ENCODE results near the gene KRTAP4-12. TPM values are rescaled to one million over a fixed set of nuclear protein-coding genes. Genes with fewer than 3 reads are reported as not detected.

Gene KRTAP4-12
- not detected in 2 replicates for total RNA-seq

DNA sequence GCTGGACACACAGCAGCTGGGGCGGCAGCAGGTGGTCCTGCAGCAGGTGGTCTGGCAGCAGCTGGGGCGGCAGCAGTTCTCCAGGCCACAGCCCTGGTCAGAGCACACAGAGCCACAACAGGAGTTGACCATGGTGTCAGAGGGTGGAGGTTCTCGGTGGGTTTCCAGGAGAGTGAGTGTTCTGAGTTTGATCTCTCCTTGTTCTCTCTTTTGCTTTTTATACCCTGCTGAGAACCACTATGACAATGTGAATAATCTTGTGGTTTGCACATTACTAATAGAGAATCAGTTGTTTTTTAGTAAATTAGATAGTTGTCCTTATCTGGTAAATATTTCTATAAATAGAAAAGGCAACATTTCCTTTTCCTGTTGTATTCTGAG is at the start of gene KRTAP4-12:
Gene KRTAP4-12 (minus strand): TSS at position 192 of the 381 bp plus-strand sequence. CDS start 60 bp downstream, at position 132.

DNA sequence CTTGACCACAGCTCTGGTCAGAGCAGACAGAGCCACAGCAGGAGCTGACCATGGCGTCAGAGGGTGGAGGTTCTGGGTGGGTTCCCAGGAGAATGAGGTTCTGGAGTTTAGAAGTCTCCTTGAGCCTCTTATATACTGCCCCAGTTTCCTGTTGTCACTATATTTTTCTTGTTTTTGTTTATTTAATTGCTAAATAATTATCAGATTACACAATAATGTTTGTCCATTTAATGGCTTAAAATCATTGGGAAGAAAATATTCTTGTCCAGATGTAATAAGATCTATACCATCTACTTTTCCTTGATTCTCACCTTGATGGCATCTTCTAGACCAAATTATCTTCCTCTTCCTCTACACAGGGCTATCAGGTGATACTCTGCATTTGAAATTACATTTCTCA is 44.1 kb upstream of the KRTAP4-12 start, which contains the start of gene KRTAP4-3:
Gene KRTAP4-3 (minus strand): TSS at position 101 of the 400 bp plus-strand sequence. CDS start 49 bp downstream, at position 52.

GRCh38 chr17:41160648-41161047 is 36.7 kb upstream of the KRTAP4-12 start, which contains the start of gene KRTAP4-4:
Gene KRTAP4-4 (minus strand): TSS chr17:41160748. CDS start chr17:41160691, 57 bp downstream.

GRCh38 chr17:41149652-41149985 is 25.6 kb upstream of the KRTAP4-12 start, which contains the start of gene KRTAP4-5:
Gene KRTAP4-5 (minus strand): TSS chr17:41149825. CDS start chr17:41149767, 58 bp downstream.

GRCh38 chr17:41140360-41141131 is 16.6 kb upstream of the KRTAP4-12 start, which contains the start of gene KRTAP4-6:
Gene KRTAP4-6 (minus strand): TSS chr17:41140544. CDS start chr17:41140487, 57 bp downstream.

DNA sequence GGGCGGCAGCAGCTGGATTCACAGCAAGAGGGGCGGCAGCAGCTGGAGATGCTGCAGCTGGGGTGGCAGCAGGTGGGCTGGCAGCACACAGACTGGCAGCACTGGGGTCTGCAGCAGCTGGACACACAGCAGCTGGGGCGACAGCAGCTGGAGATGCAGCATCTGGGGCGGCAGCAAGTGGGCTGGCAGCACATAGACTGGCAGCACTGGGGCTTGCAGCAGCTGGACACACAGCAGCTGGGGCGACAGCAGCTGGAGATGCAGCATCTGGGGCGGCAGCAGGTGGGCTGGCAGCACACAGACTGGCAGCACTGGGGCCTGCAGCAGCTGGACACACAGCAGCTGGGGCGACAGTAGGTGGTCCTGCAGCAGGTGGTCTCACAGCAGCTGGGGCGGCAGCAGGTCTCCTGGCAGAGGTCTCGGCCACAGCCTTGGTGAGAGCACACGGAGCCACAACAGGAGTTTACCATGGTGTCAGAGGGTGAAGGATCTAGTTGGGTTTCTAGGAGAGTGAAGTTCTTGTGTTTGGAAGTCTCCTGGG is 6.1 kb downstream of the KRTAP4-12 start, which contains the start of gene KRTAP4-11:
Gene KRTAP4-11 (minus strand): TSS at position 528 of the 541 bp plus-strand sequence. CDS start 58 bp downstream, at position 470.

DNA sequence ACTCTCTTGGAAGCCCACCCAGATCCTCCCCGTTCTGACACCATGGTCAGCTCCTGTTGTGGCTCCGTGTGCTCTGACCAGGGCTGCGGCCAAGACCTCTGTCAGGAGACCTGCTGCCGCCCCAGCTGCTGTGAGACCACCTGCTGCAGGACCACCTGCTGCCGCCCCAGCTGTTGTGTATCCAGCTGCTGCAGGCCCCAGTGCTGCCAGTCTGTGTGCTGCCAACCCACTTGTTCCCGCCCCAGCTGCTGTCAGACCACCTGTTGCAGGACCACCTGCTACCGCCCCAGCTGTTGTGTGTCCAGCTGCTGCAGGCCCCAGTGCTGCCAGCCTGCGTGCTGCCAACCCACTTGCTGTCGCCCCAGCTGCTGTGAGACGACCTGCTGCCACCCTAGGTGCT is 18.6 kb downstream of the KRTAP4-12 start, which contains the start of gene KRTAP4-9:
Gene KRTAP4-9 (plus strand): TSS at position 43 of the 400 bp plus-strand sequence. CDS start 0 bp downstream, at position 43.

GRCh38 chr17:41101586-41102259 is 22.3 kb downstream of the KRTAP4-12 start, which contains the start of gene KRTAP4-16:
Gene KRTAP4-16 (minus strand): TSS chr17:41102209. CDS start chr17:41102209, 0 bp downstream.

GRCh38 chr17:41098042-41098441 is 25.9 kb downstream of the KRTAP4-12 start, which contains the start of gene KRTAP4-8:
Gene KRTAP4-8 (minus strand): TSS chr17:41098142. CDS start chr17:41098084, 58 bp downstream.

GRCh38 chr17:41084100-41084856 is 39.7 kb downstream of the KRTAP4-12 start, which contains the start of gene KRTAP4-7:
Gene KRTAP4-7 (plus strand): TSS chr17:41084150. CDS start chr17:41084207, 57 bp downstream.

Other genes starting within 250 kb of the KRTAP4-12 start
- not detected in 2 replicates for gene KRT20, start 238.9 kb downstream of the KRTAP4-12 start, total RNA-seq
- 35.7 and 36.8 TPM in 2 replicates for gene KRT23, start 186.5 kb downstream of the KRTAP4-12 start, total RNA-seq
- not detected in 2 replicates for gene KRT39, start 157.2 kb downstream of the KRTAP4-12 start, total RNA-seq
- gene KRT40, start 139.9 kb downstream of the KRTAP4-12 start, total RNA-seq = 0.07 TPM in 1 of 2 replicates, not detected in the other
- not detected in 2 replicates for gene KRTAP3-3, start 130.0 kb downstream of the KRTAP4-12 start, total RNA-seq
- gene KRTAP3-2, start 124.3 kb downstream of the KRTAP4-12 start, total RNA-seq = not detected in 2 replicates
- not detected in 2 replicates for gene KRTAP3-1, start 115.1 kb downstream of the KRTAP4-12 start, total RNA-seq
- gene KRTAP1-5, start 97.0 kb downstream of the KRTAP4-12 start, total RNA-seq = not detected in 2 replicates
- gene KRTAP1-4, start 94.0 kb downstream of the KRTAP4-12 start, total RNA-seq = not detected in 2 replicates
- gene KRTAP1-3, start 89.3 kb downstream of the KRTAP4-12 start, total RNA-seq = not detected in 2 replicates
- not detected in 2 replicates for gene KRTAP1-1, start 82.7 kb downstream of the KRTAP4-12 start, total RNA-seq
- not detected in 2 replicates for gene KRTAP2-1, start 76.9 kb downstream of the KRTAP4-12 start, total RNA-seq
- not detected in 2 replicates for gene KRTAP2-2, start 69.0 kb downstream of the KRTAP4-12 start, total RNA-seq
- 0.21 and 0.84 TPM in 2 replicates for gene KRTAP2-3, start 64.1 kb downstream of the KRTAP4-12 start, total RNA-seq
- gene KRTAP2-4, start 58.3 kb downstream of the KRTAP4-12 start, total RNA-seq = not detected in 2 replicates
- not detected in 2 replicates for gene KRTAP4-7, start 40.0 kb downstream of the KRTAP4-12 start, total RNA-seq
- gene KRTAP4-8, start 26.0 kb downstream of the KRTAP4-12 start, total RNA-seq = not detected in 2 replicates
- not detected in 2 replicates for gene KRTAP4-16, start 22.0 kb downstream of the KRTAP4-12 start, total RNA-seq
- not detected in 2 replicates for gene KRTAP4-9, start 18.8 kb downstream of the KRTAP4-12 start, total RNA-seq
- gene KRTAP4-11, start 5.8 kb downstream of the KRTAP4-12 start, total RNA-seq = not detected in 2 replicates
- gene KRTAP4-6, start 16.4 kb upstream of the KRTAP4-12 start, total RNA-seq = not detected in 2 replicates
- not detected in 2 replicates for gene KRTAP4-5, start 25.6 kb upstream of the KRTAP4-12 start, total RNA-seq
- not detected in 2 replicates for gene KRTAP4-4, start 36.6 kb upstream of the KRTAP4-12 start, total RNA-seq
- not detected in 2 replicates for gene KRTAP4-3, start 44.0 kb upstream of the KRTAP4-12 start, total RNA-seq
- not detected in 2 replicates for gene KRTAP4-2, start 54.0 kb upstream of the KRTAP4-12 start, total RNA-seq
- gene KRTAP4-1, start 60.7 kb upstream of the KRTAP4-12 start, total RNA-seq = not detected in 2 replicates
- not detected in 2 replicates for gene KRTAP9-1, start 65.7 kb upstream of the KRTAP4-12 start, total RNA-seq
- not detected in 2 replicates for gene KRTAP9-2, start 102.5 kb upstream of the KRTAP4-12 start, total RNA-seq
- not detected in 2 replicates for gene KRTAP9-3, start 108.3 kb upstream of the KRTAP4-12 start, total RNA-seq
- gene KRTAP9-8, start 113.8 kb upstream of the KRTAP4-12 start, total RNA-seq = not detected in 2 replicates
- gene KRTAP9-4, start 125.5 kb upstream of the KRTAP4-12 start, total RNA-seq = not detected in 2 replicates
- gene KRTAP9-9, start 131.2 kb upstream of the KRTAP4-12 start, total RNA-seq = not detected in 2 replicates
- gene KRTAP9-6, start 141.2 kb upstream of the KRTAP4-12 start, total RNA-seq = not detected in 2 replicates
- not detected in 2 replicates for gene KRTAP9-7, start 151.5 kb upstream of the KRTAP4-12 start, total RNA-seq
- gene KRTAP29-1, start 178.7 kb upstream of the KRTAP4-12 start, total RNA-seq = not detected in 2 replicates
- gene KRTAP16-1, start 185.1 kb upstream of the KRTAP4-12 start, total RNA-seq = not detected in 2 replicates
- gene KRTAP17-1, start 191.5 kb upstream of the KRTAP4-12 start, total RNA-seq = not detected in 2 replicates
- gene KRT33A, start 226.6 kb upstream of the KRTAP4-12 start, total RNA-seq = 0.35 TPM in 1 of 2 replicates, not detected in the other
- not detected in 2 replicates for gene KRT33B, start 245.6 kb upstream of the KRTAP4-12 start, total RNA-seq

Data from airway epithelial cell (primary cell).